Measurements from ENCODE around the gene RABL6. TPM values are rescaled to one million over a fixed set of nuclear protein-coding genes. Genes with fewer than 3 reads are reported as not detected.
A peak's percentile ranks its signal among the peaks of the same experiment; 100 is the strongest.

Gene RABL6
- total RNA-seq, 1 donor from 2014 or later, result 62.2 TPM

DNA sequence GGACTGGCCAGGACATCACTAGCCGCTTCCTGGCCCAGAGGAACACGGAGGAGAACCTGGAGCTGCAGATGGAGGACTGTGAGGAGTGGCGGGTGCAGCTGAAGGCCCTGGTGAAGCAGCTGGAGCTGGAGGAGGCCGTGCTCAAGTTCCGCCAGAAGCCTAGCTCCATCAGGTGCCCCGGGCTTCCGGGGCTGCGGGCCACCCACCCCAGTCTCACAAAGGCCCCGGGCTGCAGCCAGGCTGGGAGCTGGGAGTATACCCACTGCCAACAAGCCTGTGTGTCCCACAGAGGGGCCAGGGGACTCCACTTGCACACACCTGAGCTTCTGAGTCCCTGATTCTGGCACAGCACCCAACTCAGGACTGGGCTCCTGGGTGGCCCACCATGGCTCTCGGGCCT lies 1.7 kb upstream of the RABL6 start:
- Histone ChIP-seq H3K4me1 (peaks cover 41% of the 10 kb centered on the region), H3K36me3 (peaks cover 12% of the 10 kb centered on the region), H3K4me3 (no peak overlapping the region), H3K9me3 (no peaks in the 10 kb centered on the region), H3K27me3 (ENCODE audit: low read depth) (peaks cover 12% of the 10 kb centered on the region), H3K27ac (no peak overlapping the region)
- no peak for ATAC-seq
- TF ChIP-seq, protein P1, sequence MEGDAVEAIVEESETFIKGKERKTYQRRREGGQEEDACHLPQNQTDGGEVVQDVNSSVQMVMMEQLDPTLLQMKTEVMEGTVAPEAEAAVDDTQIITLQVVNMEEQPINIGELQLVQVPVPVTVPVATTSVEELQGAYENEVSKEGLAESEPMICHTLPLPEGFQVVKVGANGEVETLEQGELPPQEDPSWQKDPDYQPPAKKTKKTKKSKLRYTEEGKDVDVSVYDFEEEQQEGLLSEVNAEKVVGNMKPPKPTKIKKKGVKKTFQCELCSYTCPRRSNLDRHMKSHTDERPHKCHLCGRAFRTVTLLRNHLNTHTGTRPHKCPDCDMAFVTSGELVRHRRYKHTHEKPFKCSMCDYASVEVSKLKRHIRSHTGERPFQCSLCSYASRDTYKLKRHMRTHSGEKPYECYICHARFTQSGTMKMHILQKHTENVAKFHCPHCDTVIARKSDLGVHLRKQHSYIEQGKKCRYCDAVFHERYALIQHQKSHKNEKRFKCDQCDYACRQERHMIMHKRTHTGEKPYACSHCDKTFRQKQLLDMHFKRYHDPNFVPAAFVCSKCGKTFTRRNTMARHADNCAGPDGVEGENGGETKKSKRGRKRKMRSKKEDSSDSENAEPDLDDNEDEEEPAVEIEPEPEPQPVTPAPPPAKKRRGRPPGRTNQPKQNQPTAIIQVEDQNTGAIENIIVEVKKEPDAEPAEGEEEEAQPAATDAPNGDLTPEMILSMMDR (IDR thresholded peaks at IDR 0.05), result no peak
- intact Hi-C loops (cut with DNase I), result no loop called here
- DNase-seq, result no peak

DNA sequence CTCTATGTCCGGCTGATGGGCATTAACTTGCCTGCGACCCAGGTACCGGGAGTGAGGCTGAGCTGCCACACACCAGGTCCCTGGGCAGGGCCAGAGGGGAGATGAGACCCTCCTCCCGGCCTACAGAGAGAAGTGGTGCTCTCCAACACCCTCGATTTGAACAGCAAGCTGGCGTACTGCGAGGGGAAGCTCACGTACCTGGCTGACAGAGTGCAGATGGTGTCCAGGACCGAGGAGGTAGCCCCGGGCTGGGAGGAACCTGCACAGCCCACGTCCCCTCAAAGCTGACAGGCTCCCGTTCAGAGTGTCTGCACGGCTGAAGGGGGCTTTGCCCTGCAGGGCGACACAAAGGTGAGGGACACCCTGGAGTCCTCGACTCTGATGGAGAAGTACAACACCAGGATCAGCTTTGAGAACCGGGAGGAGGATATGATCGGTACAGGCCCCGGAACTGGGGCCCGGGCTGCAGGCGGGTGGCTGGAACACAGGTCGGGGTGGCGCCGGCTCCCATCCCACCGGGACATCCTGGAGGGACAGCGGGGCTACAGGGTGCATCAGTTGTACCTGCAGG lies 1.0 kb upstream of the RABL6 start:
- intact Hi-C loops (cut with DNase I), result no loop called here
- TF ChIP-seq, protein P1 (IDR thresholded peaks at IDR 0.05), result no peak
- ATAC-seq (no peak), DNase-seq (no peak)
- peaks cover 12% of the 10 kb centered on the region for H3K36me3 ChIP-seq
- peaks cover 6% of the 10 kb centered on the region for H3K27me3 ChIP-seq (ENCODE audit: low read depth)
- no peaks in the 10 kb centered on the region for H3K9me3 ChIP-seq
- peaks cover 34% of the 10 kb centered on the region for H3K4me1 ChIP-seq
- peak overlapping the region; percentile 92 for H3K27ac ChIP-seq
- H3K4me3 ChIP-seq, result peak overlapping the region; percentile 92

DNA sequence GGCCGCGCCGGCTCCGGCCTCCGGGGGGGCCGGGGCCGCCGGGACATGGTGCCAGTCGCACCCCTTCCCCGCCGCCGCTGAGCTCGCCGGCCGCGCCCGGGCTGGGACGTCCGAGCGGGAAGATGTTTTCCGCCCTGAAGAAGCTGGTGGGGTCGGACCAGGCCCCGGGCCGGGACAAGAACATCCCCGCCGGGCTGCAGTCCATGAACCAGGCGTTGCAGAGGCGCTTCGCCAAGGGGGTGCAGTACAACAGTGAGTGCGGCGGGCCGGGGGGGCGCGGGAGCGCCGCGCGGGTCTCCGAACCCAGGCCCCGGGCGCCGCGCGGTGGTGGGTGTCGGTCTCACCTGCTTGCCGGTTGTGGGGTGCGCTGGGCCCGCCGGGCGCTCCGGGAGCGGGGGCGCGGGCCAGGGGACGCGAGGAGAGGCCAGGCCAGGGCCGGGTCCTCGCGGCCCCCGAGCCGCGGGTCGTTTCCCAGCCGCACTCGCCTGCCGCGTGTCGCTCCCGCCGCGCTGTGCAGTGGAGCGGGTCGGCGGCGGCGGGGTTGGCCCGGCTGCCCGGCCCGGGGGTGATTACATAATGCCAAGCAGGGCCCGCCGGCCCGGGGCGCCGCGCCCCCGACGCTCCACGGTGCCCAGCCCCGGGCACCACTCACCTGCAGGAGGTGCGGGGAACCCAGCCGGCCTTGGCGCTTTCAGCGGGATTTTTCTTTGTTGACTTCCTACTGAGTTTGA lies 492 bp downstream of the RABL6 start:
- no peaks in the 10 kb centered on the region for H3K27me3 ChIP-seq (ENCODE audit: low read depth)
- DNase-seq (peak; percentile 62), ATAC-seq (peak; percentile 16 to 46)
- peaks cover 34% of the 10 kb centered on the region for H3K4me1 ChIP-seq
- no peaks in the 10 kb centered on the region for H3K9me3 ChIP-seq
- peaks cover 12% of the 10 kb centered on the region for H3K36me3 ChIP-seq
- peak overlapping the region; percentile 92 for H3K27ac ChIP-seq
- peak overlapping the region; percentile 92 for H3K4me3 ChIP-seq
- TF ChIP-seq, protein P1 (IDR thresholded peaks at IDR 0.05), result no peak
- intact Hi-C loops (cut with DNase I), result no loop called here

DNA sequence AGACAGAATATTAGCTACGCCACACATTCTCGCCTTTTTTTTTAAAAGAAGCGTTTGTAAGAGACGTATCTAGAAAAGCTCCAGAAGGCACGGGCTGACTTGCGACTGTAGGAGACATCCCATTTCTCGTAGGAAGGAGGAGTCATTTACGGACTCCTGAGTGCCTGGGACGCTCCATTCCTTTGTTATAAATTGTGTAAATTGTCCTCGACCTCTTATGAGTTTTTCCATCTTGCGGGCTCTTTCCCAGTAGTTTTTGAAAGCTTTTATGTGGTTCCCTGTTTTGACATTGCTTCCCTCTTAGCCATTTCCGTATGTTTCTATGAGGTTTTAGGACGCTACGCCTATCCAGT lies 1.0 kb downstream of the RABL6 start:
- Histone ChIP-seq H3K27ac (peak overlapping the region; percentile 92), H3K9me3 (no peaks in the 10 kb centered on the region), H3K27me3 (ENCODE audit: low read depth) (no peaks in the 10 kb centered on the region), H3K4me1 (peaks cover 34% of the 10 kb centered on the region), H3K4me3 (peak overlapping the region; percentile 92), H3K36me3 (peaks cover 12% of the 10 kb centered on the region)
- DNase-seq (peak; percentile 5), ATAC-seq (no peak)
- TF ChIP-seq, protein P1 (IDR thresholded peaks at IDR 0.05), result no peak
- intact Hi-C loops (cut with DNase I), result no loop called here

DNA sequence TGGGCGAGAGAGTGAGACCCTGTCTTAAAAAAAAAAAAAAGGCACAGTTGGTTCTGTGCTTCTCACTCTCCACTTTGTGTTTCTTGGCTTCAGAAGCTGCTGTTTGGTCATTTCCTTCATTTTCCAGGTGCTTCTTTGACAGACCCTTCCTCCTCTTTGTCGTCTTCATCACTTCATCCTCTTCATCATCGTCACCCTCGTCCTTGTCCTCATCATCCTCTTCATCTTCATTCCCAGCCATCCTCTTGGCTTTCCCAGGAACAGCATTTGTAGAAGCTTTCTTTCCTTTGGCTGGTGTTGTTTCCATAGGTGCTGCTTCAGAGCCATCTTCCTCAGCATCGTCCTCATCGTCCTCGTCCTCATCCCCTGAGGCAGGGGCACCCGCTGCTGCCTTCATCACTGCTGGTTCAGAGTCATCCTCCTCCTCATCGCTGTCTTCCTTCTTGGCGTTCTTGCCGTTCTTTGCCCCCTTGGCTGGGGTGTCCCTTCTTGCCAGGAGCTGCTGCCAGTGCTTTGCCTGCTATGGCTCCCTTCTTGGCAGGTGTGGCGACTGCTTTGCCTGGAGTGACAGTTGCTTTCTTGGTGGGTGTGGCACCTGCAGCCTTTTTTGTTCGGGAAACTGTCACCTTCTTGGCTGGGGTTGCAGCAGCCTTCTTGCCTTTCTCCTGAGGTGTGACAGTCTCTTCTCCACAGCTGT lies 7.1 kb downstream of the RABL6 start:
- intact Hi-C loops (cut with DNase I), result no loop called here
- H3K4me1 ChIP-seq, result peaks cover 7% of the 10 kb centered on the region
- TF ChIP-seq, protein P1 (IDR thresholded peaks at IDR 0.05), result no peak
- no peak overlapping the region for H3K27ac ChIP-seq
- no peaks in the 10 kb centered on the region for H3K27me3 ChIP-seq (ENCODE audit: low read depth)
- DNase-seq (no peak), ATAC-seq (no peak)
- peaks cover 22% of the 10 kb centered on the region for H3K36me3 ChIP-seq
- H3K4me3 ChIP-seq, result no peak overlapping the region
- no peaks in the 10 kb centered on the region for H3K9me3 ChIP-seq
